PC-9 (cell line): ENCODE results near the gene AHSG. TPM values are rescaled to one million over a fixed set of nuclear protein-coding genes. Genes with fewer than 3 reads are reported as not detected.

ENCODE experiments used
- BruUV-seq: library from RNA; stranded (reverse); fragments of 400-500 nt; replicated peaks from 2 replicates; lab custom pipeline; 2021; lab: Mats Ljungman, UMichigan
- CTCF ChIA-PET: fragments of 300-600 bp; sonication (Branson Sonifier 250); formaldehyde crosslinking; loops from one replicate; lab custom pipeline; 2022; ENCODE audit warnings: antibody characterized with exemption; lab: Charles Lee
- POLR2A ChIA-PET: fragments of 300-600 bp; sonication (Branson Sonifier 250); formaldehyde crosslinking; loops from one replicate; lab custom pipeline; 2022; ENCODE audit warnings: antibody characterized with exemption; ENCODE audit not compliant: unreplicated experiment; lab: Charles Lee
- DNase-seq, 2 experiments: peaks; one replicate each; pipeline versions ENCODE4 v3.0.0 to v3.0.0-alpha.2; 2015 to 2022; ENCODE audit warnings: mixed read lengths in 1 of 2
- H2AFZ ChIP-seq: fragments of 200-600 bp; sonication (generic); 2 replicates; pipeline ENCODE4 v1.8.1; 2017; ENCODE audit warnings: antibody characterized with exemption
- H3F3A ChIP-seq: fragments of 200-600 bp; sonication (generic); 2 replicates; pipeline ENCODE4 v1.8.1; 2017; ENCODE audit warnings: antibody characterized with exemption, mild to moderate bottlenecking, low read depth; ENCODE audit not compliant: insufficient read depth
- H3K27ac ChIP-seq: fragments of 200-600 bp; sonication (generic); 2 replicates; pipeline ENCODE4 v1.6.1; 2016; ENCODE audit warnings: mixed run types
- H3K27me3 ChIP-seq: fragments of 200-600 bp; sonication (generic); 2 replicates; pipeline ENCODE4 v1.6.1; 2016; ENCODE audit warnings: low read depth, mixed run types; ENCODE audit not compliant: insufficient read depth
- H3K36me3 ChIP-seq: fragments of 200-600 bp; sonication (generic); 2 replicates; pipeline ENCODE4 v1.6.1; 2016; ENCODE audit warnings: low read depth, mixed run types
- H3K4me1 ChIP-seq: fragments of 200-600 bp; sonication (generic); replicated peaks from 2 replicates; pipeline ENCODE4 v1.6.1; 2016; ENCODE audit warnings: mixed run types; ENCODE audit not compliant: insufficient read depth
- H3K4me2 ChIP-seq: fragments of 200-600 bp; sonication (generic); 2 replicates; pipeline ENCODE4 v1.6.1; 2017; ENCODE audit warnings: mixed run types
- H3K4me3 ChIP-seq: fragments of 200-600 bp; sonication (generic); 2 replicates; pipeline ENCODE4 v1.6.1; 2016; ENCODE audit warnings: mixed run types
- H3K79me2 ChIP-seq: fragments of 200-600 bp; sonication (generic); 2 replicates; pipeline ENCODE4 v1.6.1; 2017; ENCODE audit warnings: low read depth, mixed run types
- H3K9me2 ChIP-seq: fragments of 200-600 bp; sonication (generic); 2 replicates; pipeline ENCODE4 v1.8.1; 2017; ENCODE audit warnings: mild to moderate bottlenecking; ENCODE audit not compliant: insufficient read depth
- H3K9me3 ChIP-seq: fragments of 200-600 bp; sonication (generic); 2 replicates; pipeline ENCODE4 v1.8.1; 2016; ENCODE audit warnings: low read depth; ENCODE audit not compliant: insufficient read depth
- H4K20me1 ChIP-seq: fragments of 200-600 bp; sonication (generic); 2 replicates; pipeline ENCODE4 v1.8.1; 2017; ENCODE audit not compliant: insufficient read depth
- EZH2 ChIP-seq: fragments of 200-600 bp; sonication (generic); IDR thresholded peaks from 2 replicates; pipeline ENCODE4 v1.8.0; 2017; ENCODE audit warnings: antibody characterized with exemption, low read depth
- intact Hi-C: fragments of 100-400 bp; cut with micrococcal nuclease; formaldehyde crosslinking; loops from one replicate; pipeline ENCODE4 v1.10.0; 2022; ENCODE audit not compliant: unreplicated experiment
- total RNA-seq: library from RNA; stranded (reverse); gene quantifications from 2 replicates; pipeline ENCODE4 v1.2.3, GENCODE V29; 2021
- TF ChIP-seq, protein P1 (sequence below): fragments of 200-600 bp; sonication (generic); conservative IDR thresholded peaks from 2 replicates; pipeline ENCODE4 v1.6.1; 2017; ENCODE audit warnings: mixed run types, antibody characterized with exemption, mild to moderate bottlenecking, moderate library complexity

AHSG gene
- total RNA-seq, 1 experiment from 2014 or later = not detected

DNA sequence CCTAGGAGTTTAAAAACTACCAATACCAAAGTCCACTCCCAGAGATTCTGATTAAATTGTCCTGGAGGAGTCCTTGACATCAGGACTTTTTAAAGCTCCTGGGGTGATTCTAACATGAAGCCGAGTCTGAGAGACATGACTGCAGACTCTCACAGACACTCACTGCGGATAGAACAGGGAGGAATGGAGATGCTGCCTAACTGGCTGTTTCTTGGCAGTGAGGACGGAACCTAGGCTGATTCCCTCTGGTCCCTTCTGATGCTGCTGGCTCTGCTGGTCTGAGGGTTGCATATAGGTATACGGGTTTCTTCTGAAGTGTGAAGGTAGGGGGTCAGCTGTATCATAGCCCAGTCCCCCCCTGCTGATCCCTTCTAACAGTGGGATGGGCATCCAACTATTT, 51.6 kb downstream of the AHSG start:
- BruUV-seq = no TSS peak
- CTCF ChIA-PET = no interaction called here
- H3K4me3 ChIP-seq = no peak overlapping the region

GRCh38 chr3:186665625-186666188, 52.8 kb downstream of the AHSG start, which contains the start of gene HRG:
TSS of gene HRG (plus strand) at chr3:186666014. CDS start at chr3:186666032, 18 bp downstream.
- H3F3A ChIP-seq = peaks cover 9% of the 10 kb centered on the region; the same call in 1 of the 2 replicates
- no peaks in the 10 kb centered on the region for H3K27me3 ChIP-seq
- no peaks in the 10 kb centered on the region for H3K9me2 ChIP-seq
- no peak within 1 kb of the TSS for H3K27ac ChIP-seq
- DNase-seq = no peak
- no peaks in the 10 kb centered on the region for H3K79me2 ChIP-seq
- no peaks in the 10 kb centered on the region for H4K20me1 ChIP-seq
- intact Hi-C loops = no loop called here
- no peaks in the 10 kb centered on the region for H3K36me3 ChIP-seq
- no peak for TF ChIP-seq EZH2
- TF ChIP-seq, protein P1, sequence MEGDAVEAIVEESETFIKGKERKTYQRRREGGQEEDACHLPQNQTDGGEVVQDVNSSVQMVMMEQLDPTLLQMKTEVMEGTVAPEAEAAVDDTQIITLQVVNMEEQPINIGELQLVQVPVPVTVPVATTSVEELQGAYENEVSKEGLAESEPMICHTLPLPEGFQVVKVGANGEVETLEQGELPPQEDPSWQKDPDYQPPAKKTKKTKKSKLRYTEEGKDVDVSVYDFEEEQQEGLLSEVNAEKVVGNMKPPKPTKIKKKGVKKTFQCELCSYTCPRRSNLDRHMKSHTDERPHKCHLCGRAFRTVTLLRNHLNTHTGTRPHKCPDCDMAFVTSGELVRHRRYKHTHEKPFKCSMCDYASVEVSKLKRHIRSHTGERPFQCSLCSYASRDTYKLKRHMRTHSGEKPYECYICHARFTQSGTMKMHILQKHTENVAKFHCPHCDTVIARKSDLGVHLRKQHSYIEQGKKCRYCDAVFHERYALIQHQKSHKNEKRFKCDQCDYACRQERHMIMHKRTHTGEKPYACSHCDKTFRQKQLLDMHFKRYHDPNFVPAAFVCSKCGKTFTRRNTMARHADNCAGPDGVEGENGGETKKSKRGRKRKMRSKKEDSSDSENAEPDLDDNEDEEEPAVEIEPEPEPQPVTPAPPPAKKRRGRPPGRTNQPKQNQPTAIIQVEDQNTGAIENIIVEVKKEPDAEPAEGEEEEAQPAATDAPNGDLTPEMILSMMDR = no peak
- no TSS peak for BruUV-seq
- no peak within 1 kb of the TSS for H2AFZ ChIP-seq
- no peaks in the 10 kb centered on the region; the same call in 1 of the 2 replicates for H3K9me3 ChIP-seq
- H3K4me3 ChIP-seq = no peak within 1 kb of the TSS
- ChIA-PET CTCF (no interaction called here), POLR2A (no interaction called here)
- peaks cover 20% of the 10 kb centered on the region for H3K4me1 ChIP-seq
- no peak within 1 kb of the TSS for H3K4me2 ChIP-seq

More for the DNA sequence above, 51.6 kb downstream of the AHSG start:
- no peaks in the 10 kb centered on the region for H3K79me2 ChIP-seq
- no peaks in the 10 kb centered on the region for H3K9me2 ChIP-seq
- no peaks in the 10 kb centered on the region for H3K27me3 ChIP-seq
- H2AFZ ChIP-seq = no peak overlapping the region; the same call in 1 of the 2 replicates
- no peaks in the 10 kb centered on the region; the same call in 1 of the 2 replicates for H3F3A ChIP-seq
- peaks cover 8% of the 10 kb centered on the region for H3K4me1 ChIP-seq
- H3K9me3 ChIP-seq = no peaks in the 10 kb centered on the region; the same call in 1 of the 2 replicates
- intact Hi-C loops = no loop called here
- POLR2A ChIA-PET = no interaction called here
- H3K36me3 ChIP-seq = no peaks in the 10 kb centered on the region
- H4K20me1 ChIP-seq = no peaks in the 10 kb centered on the region
- no peak overlapping the region for H3K27ac ChIP-seq
- no peak for DNase-seq
- H3K4me2 ChIP-seq = no peak overlapping the region
- TF ChIP-seq, protein P1 = no peak
- no peak for TF ChIP-seq EZH2

DNA sequence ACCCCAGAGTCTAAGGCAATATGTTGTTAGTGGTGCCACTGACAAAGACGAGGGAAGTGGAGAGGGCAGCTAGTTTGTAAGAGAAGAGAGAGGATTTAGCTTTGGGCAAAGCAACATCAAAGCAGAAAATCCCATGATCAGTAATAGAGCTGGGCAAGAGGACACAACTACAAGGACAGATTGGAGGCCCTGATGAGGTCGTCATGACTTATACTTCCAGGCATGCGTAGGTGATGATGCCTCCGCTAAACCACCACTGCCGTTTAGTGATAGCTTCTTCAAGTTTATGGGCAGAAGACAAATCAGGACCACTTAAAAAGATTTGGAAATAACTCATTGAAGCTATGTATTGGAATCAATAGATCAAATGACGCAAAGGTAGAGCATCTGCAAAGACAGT, 55.6 kb downstream of the AHSG start:
- no TSS peak for BruUV-seq

More for the DNA sequence above, 55.6 kb downstream of the AHSG start:
- Histone ChIP-seq H3K79me2 (no peaks in the 10 kb centered on the region), H4K20me1 (no peaks in the 10 kb centered on the region), H3K9me2 (no peaks in the 10 kb centered on the region; the same call in 1 of the 2 replicates), H3K27ac (no peak overlapping the region), H2AFZ (no peak overlapping the region), H3K4me3 (no peak overlapping the region), H3K4me2 (no peak overlapping the region), H3F3A (peaks cover 9% of the 10 kb centered on the region; the same call in 1 of the 2 replicates), H3K27me3 (no peaks in the 10 kb centered on the region), H3K36me3 (no peaks in the 10 kb centered on the region), H3K9me3 (no peaks in the 10 kb centered on the region; the same call in 1 of the 2 replicates), H3K4me1 (peaks cover 22% of the 10 kb centered on the region)
- intact Hi-C loops = no loop called here
- no peak for DNase-seq
- CTCF ChIA-PET = no interaction called here
- no peak for TF ChIP-seq EZH2
- TF ChIP-seq, protein P1 = no peak
- POLR2A ChIA-PET = no interaction called here
